K562 treated with DMSO at 1 percent for 4 hours (cell line): ENCODE measurements around the gene RFK. TPM values are rescaled to one million over a fixed set of nuclear protein-coding genes. Genes with fewer than 3 reads are reported as not detected.

Source experiments
- total RNA-seq: library from RNA; unstranded; fragments of 300-600 nt; gene quantifications from 2 replicates; pipeline ENCODE4 v1.2.3, GENCODE V29; 2022; ENCODE audit not compliant: insufficient read depth

Gene RFK
- 31.7 and 33.5 TPM in 2 replicates for total RNA-seq

GRCh38 chr9:76394195-76394959 is at the start of gene RFK:
TSS of gene RFK (minus strand) at chr9:76394426. CDS start at chr9:76394171, 255 bp downstream.

Other genes with a start within 250 kb of the RFK start
- not detected in 2 replicates for gene GCNT1, start 64.8 kb upstream of the RFK start, total RNA-seq